SJCRH30 (cell line): ENCODE results near the gene NDUFS7. TPM values are rescaled to one million over a fixed set of nuclear protein-coding genes. Genes with fewer than 3 reads are reported as not detected.
"Not testable (repeated sequence)": the region's sequence is repeated elsewhere in the genome, so short reads cannot be mapped to it uniquely, and the experiment has no call there.

Source experiments
- DNase-seq, 2 experiments: peaks; one replicate each; pipeline ENCODE4 v3.0.0-alpha.2; 2015 to 2020
- H3K27ac ChIP-seq: fragments of 250-450 bp; sonication (Bioruptor Pico); 2 replicates; pipeline ENCODE4 v1.5.1; 2020; ENCODE audit warnings: mild to moderate bottlenecking, moderate library complexity
- H3K27me3 ChIP-seq: fragments of 250-450 bp; sonication (Bioruptor Pico); 2 replicates; pipeline ENCODE4 v1.5.1; 2020; ENCODE audit warnings: mild to moderate bottlenecking, moderate library complexity
- H3K36me3 ChIP-seq: fragments of 250-450 bp; sonication (Bioruptor Pico); 2 replicates; pipeline ENCODE4 v1.5.1; 2020; ENCODE audit warnings: mild to moderate bottlenecking, moderate library complexity
- H3K4me1 ChIP-seq: fragments of 250-450 bp; sonication (Bioruptor Pico); 2 replicates; pipeline ENCODE4 v1.5.1; 2020; ENCODE audit warnings: mild to moderate bottlenecking, moderate library complexity
- H3K4me3 ChIP-seq: fragments of 250-450 bp; sonication (Bioruptor Pico); 2 replicates; pipeline ENCODE4 v1.5.1; 2020; ENCODE audit warnings: mild to moderate bottlenecking, moderate library complexity
- H3K9me3 ChIP-seq: fragments of 250-450 bp; sonication (Bioruptor Pico); replicated peaks from 2 replicates; pipeline ENCODE4 v1.5.1; 2020; ENCODE audit warnings: mild to moderate bottlenecking, moderate library complexity
- total RNA-seq: library from RNA; depleted of rRNA; stranded (reverse); fragments of >200 nt; shearing (Covaris generic); gene quantifications from 2 replicates; pipeline ENCODE4 v1.2.3, GENCODE V29; 2014

NDUFS7 gene
- total RNA-seq, 1 experiment from 2014 or later = 31.4 TPM

GRCh38 chr19:1410136-1410786 is 26.6 kb downstream of the NDUFS7 start:
- H3K4me3 ChIP-seq = no peak overlapping the region
- H3K9me3 ChIP-seq = no peaks in the 10 kb centered on the region
- no peak for DNase-seq
- peaks cover 6% of the 10 kb centered on the region; the same call in 1 of the 2 replicates for H3K4me1 ChIP-seq
- peaks cover 29% of the 10 kb centered on the region for H3K36me3 ChIP-seq
- no peak overlapping the region for H3K27ac ChIP-seq
- H3K27me3 ChIP-seq = no peaks in the 10 kb centered on the region

- Histone ChIP-seq H3K4me3 (no peak overlapping the region), H3K27me3 (no peaks in the 10 kb centered on the region), H3K9me3 (no peaks in the 10 kb centered on the region), H3K27ac (no peak overlapping the region), H3K4me1 (peaks cover 6% of the 10 kb centered on the region; the same call in 1 of the 2 replicates), H3K36me3 (peaks cover 29% of the 10 kb centered on the region)
- DNase-seq = no peak
These were observed 27.1 kb downstream of the NDUFS7 start for GRCh38 chr19:1410789-1411188.

DNA sequence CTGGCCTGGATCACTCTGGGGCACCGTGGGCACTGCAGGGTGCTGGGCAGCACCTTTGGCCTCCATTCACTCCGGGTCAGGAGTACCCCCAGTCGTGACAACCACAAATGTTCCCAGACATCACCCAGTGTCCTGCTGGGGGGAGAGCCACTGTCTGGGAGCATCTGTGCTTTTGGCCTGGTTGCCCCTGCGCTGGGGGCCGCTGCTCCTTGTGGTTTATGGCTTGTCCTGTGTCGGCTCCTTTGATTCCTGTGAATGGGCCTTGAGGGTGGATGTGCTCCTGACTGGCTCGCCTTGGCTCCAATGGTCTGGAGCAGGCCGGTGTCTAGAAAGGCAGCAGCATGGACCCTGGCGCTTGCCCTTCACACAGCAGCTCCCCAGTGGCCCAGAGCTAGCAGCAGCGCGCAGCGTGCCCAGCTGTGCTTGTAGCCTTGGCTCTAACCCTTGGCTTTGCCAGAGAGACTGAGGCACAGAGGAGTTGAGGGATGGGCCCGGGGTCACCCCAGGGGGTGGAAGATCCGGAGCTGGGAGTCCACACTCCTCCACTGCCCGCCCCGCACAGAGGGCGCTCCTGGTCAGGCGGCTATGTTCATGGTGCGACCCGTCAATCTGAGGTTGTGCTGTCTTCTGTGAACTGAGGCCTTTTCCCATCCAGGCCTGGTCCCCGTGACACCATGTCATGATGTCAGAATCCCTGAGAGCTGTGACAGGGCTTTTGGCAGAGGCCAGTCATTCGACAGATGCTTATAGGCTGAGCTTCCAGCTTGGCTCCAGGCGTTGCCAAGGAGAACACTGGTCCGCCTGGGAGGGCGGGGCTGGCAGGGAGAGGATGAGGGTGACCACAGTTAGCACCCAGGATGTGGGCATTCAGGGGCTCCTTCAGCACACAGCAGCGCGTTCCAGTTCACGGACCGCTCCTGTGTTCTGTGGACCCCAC is 27.8 kb downstream of the NDUFS7 start:
- Histone ChIP-seq H3K4me1 (peaks cover 10% of the 10 kb centered on the region; the same call in 1 of the 2 replicates), H3K9me3 (no peaks in the 10 kb centered on the region), H3K27ac (no peak overlapping the region), H3K4me3 (no peak overlapping the region), H3K36me3 (peaks cover 35% of the 10 kb centered on the region), H3K27me3 (no peaks in the 10 kb centered on the region)
- no peak for DNase-seq

GRCh38 chr19:1412323-1412923 is 28.7 kb downstream of the NDUFS7 start:
- Histone ChIP-seq H3K4me1 (peaks cover 18% of the 10 kb centered on the region), H3K36me3 (peaks cover 38% of the 10 kb centered on the region), H3K27ac (no peak overlapping the region), H3K9me3 (no peaks in the 10 kb centered on the region), H3K27me3 (no peaks in the 10 kb centered on the region), H3K4me3 (no peak overlapping the region)
- DNase-seq = no peak

DNA sequence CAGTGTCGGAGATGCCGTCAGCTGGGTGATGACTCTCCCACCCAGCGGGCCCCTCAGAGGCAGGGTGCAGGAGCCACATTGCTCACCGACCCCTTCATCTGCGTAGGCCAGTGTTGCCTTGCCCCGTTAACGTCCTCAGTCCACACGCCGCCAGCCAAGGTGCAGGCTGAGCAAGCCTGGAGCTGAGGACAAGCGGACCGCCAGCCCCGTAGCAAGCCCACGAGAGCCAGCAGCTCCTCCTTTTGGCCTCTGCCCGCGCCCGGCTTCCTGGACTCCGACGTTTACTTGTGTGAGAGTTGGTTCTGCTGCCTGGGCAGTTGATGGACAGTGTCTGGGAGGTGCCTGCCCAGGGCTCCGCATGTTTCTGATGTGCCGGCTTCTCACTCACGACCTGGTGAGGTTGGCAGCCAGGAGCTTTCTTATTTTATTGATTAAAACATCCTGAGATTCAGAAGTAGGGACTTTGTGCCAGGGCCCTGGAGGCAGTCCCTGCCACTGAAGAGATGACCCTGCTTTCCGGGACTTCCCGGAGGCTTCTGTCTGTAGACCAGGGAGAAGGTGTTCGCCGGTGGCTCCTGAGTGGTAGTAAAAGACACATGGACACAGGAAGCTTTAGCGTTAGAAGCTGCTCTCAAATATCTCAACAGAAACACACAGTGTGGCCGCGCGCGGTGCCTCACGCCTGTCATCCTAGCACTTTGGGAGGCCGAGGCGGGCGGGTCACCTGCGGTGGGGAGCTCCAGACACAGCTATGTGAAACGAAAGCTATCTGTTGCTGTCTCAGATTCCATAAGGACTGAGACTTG is 29.5 kb downstream of the NDUFS7 start:
- Histone ChIP-seq H3K4me1 (peaks cover 21% of the 10 kb centered on the region), H3K36me3 (peaks cover 35% of the 10 kb centered on the region), H3K4me3 (no peak overlapping the region), H3K27me3 (no peaks in the 10 kb centered on the region), H3K27ac (no peak overlapping the region), H3K9me3 (no peaks in the 10 kb centered on the region)
- DNase-seq = no peak

GRCh38 chr19:1416014-1416841 is 32.5 kb downstream of the NDUFS7 start:
- Histone ChIP-seq H3K4me3 (no peak overlapping the region), H3K27me3 (no peaks in the 10 kb centered on the region), H3K9me3 (no peaks in the 10 kb centered on the region), H3K4me1 (peaks cover 15% of the 10 kb centered on the region), H3K36me3 (peaks cover 46% of the 10 kb centered on the region), H3K27ac (no peak overlapping the region)
- no peak for DNase-seq

DNA sequence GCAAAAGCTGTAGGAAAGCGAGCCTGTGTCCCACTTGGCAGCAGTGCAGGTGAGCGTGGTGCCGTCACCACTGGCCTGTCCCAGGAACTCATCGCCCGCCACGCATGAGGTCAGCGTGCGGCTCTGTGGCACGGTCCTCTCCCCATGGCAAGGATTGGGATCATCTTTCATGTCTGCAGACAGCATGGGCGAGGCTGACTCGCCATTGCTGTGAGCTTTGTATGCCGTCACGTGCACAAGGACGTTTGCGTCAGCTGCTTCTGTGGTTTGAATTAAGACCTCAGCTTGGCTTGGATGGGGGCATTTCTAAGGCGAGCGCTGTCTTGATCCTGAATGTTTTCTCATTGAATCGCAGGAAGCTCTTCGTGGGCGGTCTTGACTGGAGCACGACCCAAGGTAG is 33.4 kb downstream of the NDUFS7 start:
- Histone ChIP-seq H3K27me3 (no peaks in the 10 kb centered on the region), H3K9me3 (no peaks in the 10 kb centered on the region), H3K36me3 (peaks cover 54% of the 10 kb centered on the region), H3K4me1 (peaks cover 15% of the 10 kb centered on the region), H3K4me3 (no peak overlapping the region), H3K27ac (peak overlapping the region; percentile 32; the same call in 1 of the 2 replicates)
- DNase-seq = peak; percentile 67 to 69

DNA sequence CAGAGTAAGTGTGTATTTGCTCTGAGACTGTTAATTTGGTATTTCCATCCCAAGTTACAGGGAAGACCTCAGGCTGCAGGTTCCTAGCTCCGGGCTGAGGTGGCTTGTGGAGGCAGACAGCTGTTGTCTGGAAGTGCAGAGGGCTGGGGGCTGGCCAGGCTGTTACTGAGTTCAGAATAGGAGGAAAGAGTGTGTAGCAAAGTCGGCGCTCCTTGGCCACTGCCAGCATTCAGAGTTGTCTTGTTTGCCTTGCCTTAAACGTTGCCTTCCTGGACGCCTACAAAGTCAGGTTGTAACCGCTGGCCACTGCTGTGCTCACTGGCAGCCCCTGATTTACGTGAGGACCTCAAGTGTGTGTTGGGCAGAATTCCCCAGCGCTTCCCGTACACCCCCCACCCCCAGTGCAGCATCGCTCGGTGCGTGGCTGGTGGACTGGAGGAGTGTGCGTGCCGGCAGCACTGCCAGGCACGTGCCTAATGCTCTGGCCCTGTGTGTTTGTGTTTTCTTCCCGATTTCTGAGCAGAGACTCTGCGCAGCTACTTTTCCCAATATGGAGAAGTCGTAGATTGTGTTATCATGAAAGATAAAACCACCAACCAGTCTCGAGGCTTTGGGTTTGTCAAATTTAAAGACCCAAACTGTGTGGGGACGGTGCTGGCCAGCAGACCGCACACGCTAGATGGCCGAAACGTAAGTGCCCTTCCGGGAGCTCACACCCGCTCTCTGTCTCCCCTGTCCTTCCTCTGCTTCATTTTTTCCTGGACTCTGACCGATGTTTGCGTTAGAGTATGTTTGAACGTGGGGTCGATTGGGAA is 34.2 kb downstream of the NDUFS7 start:
- H3K36me3 ChIP-seq = peaks cover 53% of the 10 kb centered on the region
- DNase-seq = peak in 1 of 2 experiments; percentile 27
- H3K4me1 ChIP-seq = peaks cover 15% of the 10 kb centered on the region
- no peaks in the 10 kb centered on the region for H3K27me3 ChIP-seq
- peak overlapping the region; percentile 32; the same call in 1 of the 2 replicates for H3K27ac ChIP-seq
- no peaks in the 10 kb centered on the region for H3K9me3 ChIP-seq
- no peak overlapping the region for H3K4me3 ChIP-seq

- DNase-seq = no peak
- no peaks in the 10 kb centered on the region for H3K27me3 ChIP-seq
- no peak overlapping the region for H3K4me3 ChIP-seq
- no peak overlapping the region for H3K27ac ChIP-seq
- H3K9me3 ChIP-seq = no peaks in the 10 kb centered on the region
- peaks cover 15% of the 10 kb centered on the region for H3K4me1 ChIP-seq
- H3K36me3 ChIP-seq = peaks cover 54% of the 10 kb centered on the region
These were observed 34.7 kb downstream of the NDUFS7 start for GRCh38 chr19:1418496-1418775.

DNA sequence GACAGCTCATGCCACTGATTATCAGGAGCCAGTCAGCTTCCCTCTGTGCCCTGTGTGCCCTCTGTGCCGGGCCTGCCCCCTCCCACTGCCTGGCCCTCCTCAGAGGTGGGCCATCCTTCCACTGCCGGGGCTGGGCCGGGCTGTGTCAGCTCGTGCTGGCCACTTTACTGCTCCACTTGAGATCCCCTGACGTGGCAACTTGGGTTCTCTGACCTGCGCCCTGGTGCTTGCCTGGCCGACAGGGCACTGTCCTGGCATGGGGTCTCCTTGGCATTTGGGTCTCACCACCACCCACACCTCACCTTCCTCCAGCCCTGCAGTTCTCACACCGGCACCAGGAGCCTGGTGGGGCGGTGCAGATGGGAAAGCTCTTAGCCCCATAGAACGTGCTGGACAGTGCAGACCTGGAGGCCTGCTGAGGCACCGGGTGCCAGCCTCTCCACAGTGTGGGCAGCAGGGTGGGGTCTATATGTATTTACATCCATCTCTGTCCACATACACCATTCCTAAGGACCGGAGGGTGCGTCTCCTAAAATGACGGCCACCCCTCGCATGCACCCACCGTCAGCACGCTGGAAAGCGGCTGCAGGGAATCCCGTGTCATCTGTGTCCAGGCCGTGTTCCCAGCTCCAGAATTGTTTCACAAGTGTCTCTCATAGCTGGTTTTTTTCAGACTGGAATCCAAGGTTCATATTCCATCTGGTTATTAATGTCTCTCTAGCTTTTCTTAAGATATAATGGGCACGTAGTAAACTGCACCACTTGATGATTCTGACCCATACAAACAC is 35.4 kb downstream of the NDUFS7 start:
- Histone ChIP-seq H3K27ac (no peak overlapping the region), H3K27me3 (no peaks in the 10 kb centered on the region)
- no peak for DNase-seq

GRCh38 chr19:1420085-1420484 is 36.4 kb downstream of the NDUFS7 start:
- H3K27ac ChIP-seq, H3K9me3 ChIP-seq, H3K4me3 ChIP-seq, DNase-seq, H3K27me3 ChIP-seq: not testable (repeated sequence)
- H3K4me1 ChIP-seq = peaks cover 15% of the 10 kb centered on the region
- peaks cover 60% of the 10 kb centered on the region for H3K36me3 ChIP-seq

More for the DNA sequence above, 35.4 kb downstream of the NDUFS7 start:
- Histone ChIP-seq H3K4me1 (peaks cover 15% of the 10 kb centered on the region), H3K36me3 (peaks cover 57% of the 10 kb centered on the region), H3K4me3 (no peak overlapping the region), H3K9me3 (no peaks in the 10 kb centered on the region)

- DNase-seq = no peak
- no peaks in the 10 kb centered on the region for H3K9me3 ChIP-seq
- no peak overlapping the region for H3K27ac ChIP-seq
- H3K4me1 ChIP-seq = peaks cover 15% of the 10 kb centered on the region
- H3K4me3 ChIP-seq = no peak overlapping the region
- H3K36me3 ChIP-seq = peaks cover 65% of the 10 kb centered on the region
- no peaks in the 10 kb centered on the region for H3K27me3 ChIP-seq
These were observed 36.9 kb downstream of the NDUFS7 start for GRCh38 chr19:1420590-1420989.
